ENCODE data around the gene SLC37A1.

- TF ChIP-seq, protein P1, sequence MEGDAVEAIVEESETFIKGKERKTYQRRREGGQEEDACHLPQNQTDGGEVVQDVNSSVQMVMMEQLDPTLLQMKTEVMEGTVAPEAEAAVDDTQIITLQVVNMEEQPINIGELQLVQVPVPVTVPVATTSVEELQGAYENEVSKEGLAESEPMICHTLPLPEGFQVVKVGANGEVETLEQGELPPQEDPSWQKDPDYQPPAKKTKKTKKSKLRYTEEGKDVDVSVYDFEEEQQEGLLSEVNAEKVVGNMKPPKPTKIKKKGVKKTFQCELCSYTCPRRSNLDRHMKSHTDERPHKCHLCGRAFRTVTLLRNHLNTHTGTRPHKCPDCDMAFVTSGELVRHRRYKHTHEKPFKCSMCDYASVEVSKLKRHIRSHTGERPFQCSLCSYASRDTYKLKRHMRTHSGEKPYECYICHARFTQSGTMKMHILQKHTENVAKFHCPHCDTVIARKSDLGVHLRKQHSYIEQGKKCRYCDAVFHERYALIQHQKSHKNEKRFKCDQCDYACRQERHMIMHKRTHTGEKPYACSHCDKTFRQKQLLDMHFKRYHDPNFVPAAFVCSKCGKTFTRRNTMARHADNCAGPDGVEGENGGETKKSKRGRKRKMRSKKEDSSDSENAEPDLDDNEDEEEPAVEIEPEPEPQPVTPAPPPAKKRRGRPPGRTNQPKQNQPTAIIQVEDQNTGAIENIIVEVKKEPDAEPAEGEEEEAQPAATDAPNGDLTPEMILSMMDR (IDR thresholded peaks at IDR 0.05) = no peak
- TF ChIP-seq EP300 (IDR thresholded peaks at IDR 0.05) = no peak
- TF ChIP-seq POLR2A (IDR thresholded peaks at IDR 0.05) = no peak
- no peak for TF ChIP-seq POLR2AphosphoS5 (IDR thresholded peaks at IDR 0.05)
Measured at GRCh38 chr21:42467140-42467983, 46.3 kb upstream of the SLC37A1 start.

Measured in sigmoid colon (tissue), 4 donors.